Measurements from ENCODE around the gene SPINK1. TPM values are rescaled to one million over a fixed set of nuclear protein-coding genes. Genes with fewer than 3 reads are reported as not detected.

The SPINK1 gene
- total RNA-seq, 1 donor from 2014 or later: not detected

- H3K9me3 ChIP-seq: no peaks in the 10 kb centered on the region
- DNase-seq (no peak), ATAC-seq (no peak)
- no peak overlapping the region for H3K4me3 ChIP-seq
- no peak for TF ChIP-seq CTCF (IDR thresholded peaks at IDR 0.05)
- no peaks in the 10 kb centered on the region for H3K36me3 ChIP-seq
- peaks cover 5% of the 10 kb centered on the region for H3K27me3 ChIP-seq (ENCODE audit: low read depth)
- intact Hi-C loops (cut with DNase I): no loop called here
- H3K4me1 ChIP-seq: peaks cover 17% of the 10 kb centered on the region
- no peak overlapping the region for H3K27ac ChIP-seq
Observed at GRCh38 chr5:147800491-147800890, 31.0 kb downstream of the SPINK1 start.

DNA sequence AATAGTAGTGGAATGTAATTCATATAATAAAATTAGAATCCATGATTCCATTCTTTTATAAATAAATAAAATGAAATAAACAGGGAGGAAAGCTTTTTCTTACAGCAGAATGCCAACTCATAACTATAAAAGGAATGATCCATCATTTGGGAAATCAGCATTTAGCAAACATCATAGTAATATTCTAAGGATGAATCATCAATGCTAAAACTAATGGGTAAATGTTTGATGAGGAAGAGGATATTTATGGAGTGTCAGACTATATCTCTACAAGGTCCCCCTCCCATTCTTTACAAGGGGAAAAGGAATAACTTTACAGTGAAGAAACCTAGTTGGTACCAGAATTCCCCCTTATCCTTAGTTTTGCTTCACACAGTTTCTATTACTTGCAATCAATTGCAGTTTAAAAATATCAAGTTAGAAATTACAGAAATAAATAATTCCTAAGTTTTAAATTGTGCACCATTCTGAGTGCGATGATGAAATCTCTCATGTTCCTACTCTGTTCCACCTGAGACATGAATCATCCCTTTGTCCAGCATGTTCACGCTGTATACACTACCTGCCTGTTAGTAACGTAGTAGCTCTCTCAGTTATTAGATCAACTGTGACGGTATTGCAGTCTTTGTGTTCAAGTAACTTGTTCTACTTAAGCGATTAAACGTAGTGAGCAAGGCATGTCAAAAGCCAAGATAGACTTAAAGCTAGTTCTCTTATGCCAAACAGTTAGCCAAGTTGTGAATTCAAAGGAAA lies 34.7 kb downstream of the SPINK1 start:
- no peaks in the 10 kb centered on the region for H3K36me3 ChIP-seq
- peaks cover 5% of the 10 kb centered on the region for H3K27me3 ChIP-seq (ENCODE audit: low read depth)
- no peak for ATAC-seq
- intact Hi-C loops (cut with DNase I): no loop called here
- no peak overlapping the region for H3K27ac ChIP-seq
- H3K4me1 ChIP-seq: no peaks in the 10 kb centered on the region
- DNase-seq: no peak
- H3K4me3 ChIP-seq: no peak overlapping the region
- TF ChIP-seq CTCF (IDR thresholded peaks at IDR 0.05): no peak
- no peaks in the 10 kb centered on the region for H3K9me3 ChIP-seq

DNA sequence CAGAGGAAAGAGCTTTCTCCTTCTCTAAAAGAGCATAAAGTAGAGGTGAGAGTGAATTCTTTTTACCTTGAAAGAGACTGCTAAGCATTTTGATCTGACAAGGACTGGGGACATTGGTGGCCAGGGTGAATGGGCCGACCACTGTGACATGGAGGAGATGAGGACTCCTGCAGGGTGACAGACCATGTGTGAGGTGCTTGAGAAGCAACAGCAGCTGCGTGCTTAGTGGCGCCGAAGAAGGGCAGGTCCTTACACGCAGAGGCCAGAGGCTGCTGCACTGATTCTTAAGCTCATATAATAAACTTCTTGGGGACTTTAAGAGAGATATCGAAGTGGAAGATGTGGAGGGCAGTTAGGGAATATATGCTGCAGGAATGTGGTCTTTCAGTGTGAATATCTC lies 40.3 kb downstream of the SPINK1 start:
- H3K36me3 ChIP-seq: no peaks in the 10 kb centered on the region
- H3K9me3 ChIP-seq: no peaks in the 10 kb centered on the region
- ATAC-seq: no peak
- H3K4me3 ChIP-seq: no peak overlapping the region
- no peak overlapping the region for H3K27ac ChIP-seq
- no peak for TF ChIP-seq CTCF (IDR thresholded peaks at IDR 0.05)
- H3K27me3 ChIP-seq (ENCODE audit: low read depth): no peaks in the 10 kb centered on the region
- no peak for DNase-seq
- H3K4me1 ChIP-seq: no peaks in the 10 kb centered on the region
- intact Hi-C loops (cut with DNase I): no loop called here

DNA sequence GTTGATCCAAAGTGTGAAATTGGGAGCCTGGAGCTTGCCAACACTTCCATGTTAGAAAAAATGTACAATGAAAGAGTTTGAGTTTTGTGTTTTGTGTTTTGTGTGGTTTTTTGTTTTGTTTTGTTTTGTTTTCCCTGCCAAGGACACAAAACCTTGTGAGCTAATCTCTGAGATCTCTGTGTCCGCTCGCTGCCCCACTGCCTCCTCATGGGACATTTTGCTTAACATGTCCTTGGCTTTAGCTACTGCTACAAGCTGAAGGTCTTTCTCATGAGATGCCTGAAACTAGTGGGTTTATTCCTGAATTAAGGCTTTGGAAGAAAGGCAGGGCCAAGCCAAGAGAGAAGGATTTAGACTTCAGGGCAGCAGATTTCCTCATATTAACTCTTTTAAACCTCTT lies 41.7 kb downstream of the SPINK1 start:
- Histone ChIP-seq H3K9me3 (no peaks in the 10 kb centered on the region), H3K27me3 (ENCODE audit: low read depth) (no peaks in the 10 kb centered on the region), H3K4me3 (no peak overlapping the region), H3K27ac (no peak overlapping the region), H3K4me1 (no peaks in the 10 kb centered on the region), H3K36me3 (no peaks in the 10 kb centered on the region)
- TF ChIP-seq CTCF (IDR thresholded peaks at IDR 0.05): no peak
- ATAC-seq (no peak), DNase-seq (no peak)
- intact Hi-C loops (cut with DNase I): no loop called here

GRCh38 chr5:147788023-147788422 lies 43.4 kb downstream of the SPINK1 start:
- H3K27ac ChIP-seq: no peak overlapping the region
- no peak for TF ChIP-seq CTCF (IDR thresholded peaks at IDR 0.05)
- no peaks in the 10 kb centered on the region for H3K36me3 ChIP-seq

More at GRCh38 chr5:147788023-147788422, 43.4 kb downstream of the SPINK1 start:
- intact Hi-C loops (cut with DNase I): no loop called here
- no peaks in the 10 kb centered on the region for H3K9me3 ChIP-seq
- no peaks in the 10 kb centered on the region for H3K27me3 ChIP-seq (ENCODE audit: low read depth)
- DNase-seq (no peak), ATAC-seq (no peak)
- H3K4me3 ChIP-seq: no peak overlapping the region
- no peaks in the 10 kb centered on the region for H3K4me1 ChIP-seq

Measured in lower lobe of right lung (tissue), 2 donors.